ENCODE results near the gene NOP56.
"Not testable (repeated sequence)": the region's sequence is repeated elsewhere in the genome, so short reads cannot be mapped to it uniquely, and the experiment has no call there.

The NOP56 gene

DNA sequence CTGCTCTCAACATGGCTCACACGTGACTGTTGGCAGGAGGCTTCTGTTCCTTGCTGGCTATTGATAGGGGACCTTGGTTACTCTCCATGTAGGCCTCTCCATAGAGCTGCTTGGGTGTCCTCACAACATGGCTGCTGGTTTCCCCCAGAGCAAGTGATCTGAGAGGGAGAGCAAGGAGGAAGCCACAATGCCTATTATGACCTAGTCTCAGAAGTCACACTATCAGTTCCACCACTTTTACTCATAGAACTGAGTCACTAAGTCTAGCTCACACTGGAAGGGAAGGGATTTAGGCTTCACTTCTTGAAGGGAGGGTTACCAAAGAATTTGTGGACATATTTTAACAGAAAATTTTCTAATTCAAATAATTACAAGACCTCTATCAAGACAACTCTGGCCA is 8.7 kb upstream of the NOP56 start:
- DNase-seq, result no peak

DNA sequence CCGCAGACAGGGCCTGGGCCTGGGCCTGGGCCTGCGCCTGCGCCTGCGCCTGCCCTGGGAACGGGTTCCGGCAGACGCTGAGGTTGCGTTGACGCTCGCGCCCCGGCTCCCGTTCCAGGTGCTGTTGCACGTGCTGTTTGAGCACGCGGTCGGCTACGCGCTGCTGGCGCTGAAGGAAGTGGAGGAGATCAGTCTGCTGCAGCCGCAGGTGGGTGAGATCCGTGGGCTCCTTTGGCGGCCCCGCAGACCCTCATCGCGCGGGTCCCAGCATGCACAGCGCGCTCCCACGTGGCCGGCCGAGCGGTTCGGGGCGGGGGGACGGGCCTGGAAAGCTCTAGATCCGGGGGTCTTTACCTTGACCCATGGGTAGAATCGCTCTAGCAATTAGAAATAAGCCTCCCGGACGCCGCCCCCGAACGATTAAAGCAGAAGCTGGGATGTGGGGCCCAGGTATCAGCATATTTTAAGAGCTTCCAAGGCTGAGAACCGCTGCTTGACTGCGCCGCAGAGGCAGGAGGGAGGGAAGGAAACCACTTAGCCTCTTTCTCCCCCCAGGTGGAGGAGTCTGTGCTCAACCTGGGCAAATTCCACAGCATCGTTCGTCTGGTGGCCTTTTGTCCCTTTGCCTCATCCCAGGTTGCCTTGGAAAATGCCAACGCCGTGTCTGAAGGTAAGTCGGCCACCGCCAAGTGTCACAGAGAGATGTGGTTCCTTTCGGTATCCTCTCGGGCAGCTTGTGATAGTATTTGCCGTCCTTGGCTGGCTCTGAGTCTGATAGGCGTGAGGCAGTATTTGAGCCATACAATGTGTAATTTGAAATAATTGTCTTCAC is 508 bp downstream of the NOP56 start:
- peak; percentile 82 for DNase-seq

DNA sequence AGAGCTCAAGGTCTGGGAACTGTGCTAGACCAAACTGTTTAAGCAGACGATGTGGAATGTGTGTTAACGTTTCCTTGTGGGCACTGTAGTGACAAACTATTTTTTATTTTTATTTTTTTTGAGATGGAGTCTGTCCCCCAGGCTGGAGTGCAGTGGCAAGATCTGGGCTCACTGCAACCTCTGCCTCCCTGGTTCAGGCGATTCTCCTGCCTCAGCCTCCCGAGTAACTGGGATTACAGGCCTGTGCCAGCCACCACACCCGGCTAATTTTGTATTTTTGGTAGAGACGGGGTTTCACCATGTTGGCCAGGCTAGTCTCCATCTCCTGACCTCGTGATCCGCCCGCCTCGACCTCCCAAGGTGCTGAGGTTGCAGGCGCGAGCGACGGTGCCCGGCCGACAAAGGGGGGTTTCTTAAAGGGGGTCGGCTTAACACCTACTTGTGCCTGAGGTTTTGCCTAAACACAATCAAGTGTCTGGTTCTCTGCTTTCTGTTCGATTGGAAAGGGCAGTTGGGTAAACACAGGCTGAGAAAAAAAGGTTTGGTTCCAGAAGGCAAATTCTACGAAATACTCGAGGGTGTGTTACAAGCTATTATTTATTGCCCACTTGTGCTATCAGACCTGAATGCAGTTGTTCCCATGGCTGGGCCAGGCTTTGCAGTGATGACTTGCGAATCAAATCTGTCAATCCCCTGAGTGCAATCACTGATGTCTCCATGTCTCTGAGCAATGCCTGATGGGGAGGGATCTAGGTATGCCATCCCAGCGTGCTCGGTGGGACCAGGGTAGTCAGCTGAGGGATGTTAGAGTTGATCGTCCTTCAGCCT is 1.3 kb downstream of the NOP56 start:
- peak; percentile 17 for DNase-seq

DNA sequence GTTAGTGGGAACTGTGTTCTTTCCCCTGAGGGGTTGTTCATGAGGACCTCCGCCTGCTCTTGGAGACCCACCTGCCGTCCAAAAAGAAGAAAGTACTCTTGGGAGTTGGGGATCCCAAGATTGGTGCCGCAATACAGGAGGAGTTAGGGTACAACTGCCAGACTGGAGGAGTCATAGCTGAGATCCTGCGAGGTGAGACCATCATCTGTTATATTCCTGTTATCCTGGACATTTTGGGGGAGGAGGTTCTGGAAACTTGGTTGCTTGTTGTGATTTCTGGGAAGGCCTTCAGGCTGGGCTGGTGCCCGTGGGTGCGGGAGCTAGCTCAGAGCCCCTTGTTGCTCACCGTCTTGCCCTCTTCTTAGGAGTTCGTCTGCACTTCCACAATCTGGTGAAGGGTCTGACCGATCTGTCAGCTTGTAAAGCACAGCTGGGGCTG is 2.0 kb downstream of the NOP56 start:
- no peak for DNase-seq

DNA sequence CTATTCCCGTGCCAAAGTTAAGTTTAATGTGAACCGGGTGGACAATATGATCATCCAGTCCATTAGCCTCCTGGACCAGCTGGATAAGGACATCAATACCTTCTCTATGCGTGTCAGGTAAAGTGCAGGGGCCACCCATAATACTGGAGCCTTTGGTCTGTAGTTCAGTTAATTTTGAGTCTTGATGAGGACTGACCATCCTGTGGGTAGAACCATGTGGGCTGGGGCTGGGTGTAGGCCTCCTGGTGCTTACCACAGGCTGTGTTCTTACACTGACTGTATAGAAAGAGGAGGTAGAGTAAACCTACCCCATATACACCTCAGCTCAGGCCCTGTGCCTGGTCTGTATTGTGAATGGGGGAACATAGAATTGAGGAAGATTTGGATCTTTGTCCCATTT is 2.4 kb downstream of the NOP56 start:
- DNase-seq, result no peak

DNA sequence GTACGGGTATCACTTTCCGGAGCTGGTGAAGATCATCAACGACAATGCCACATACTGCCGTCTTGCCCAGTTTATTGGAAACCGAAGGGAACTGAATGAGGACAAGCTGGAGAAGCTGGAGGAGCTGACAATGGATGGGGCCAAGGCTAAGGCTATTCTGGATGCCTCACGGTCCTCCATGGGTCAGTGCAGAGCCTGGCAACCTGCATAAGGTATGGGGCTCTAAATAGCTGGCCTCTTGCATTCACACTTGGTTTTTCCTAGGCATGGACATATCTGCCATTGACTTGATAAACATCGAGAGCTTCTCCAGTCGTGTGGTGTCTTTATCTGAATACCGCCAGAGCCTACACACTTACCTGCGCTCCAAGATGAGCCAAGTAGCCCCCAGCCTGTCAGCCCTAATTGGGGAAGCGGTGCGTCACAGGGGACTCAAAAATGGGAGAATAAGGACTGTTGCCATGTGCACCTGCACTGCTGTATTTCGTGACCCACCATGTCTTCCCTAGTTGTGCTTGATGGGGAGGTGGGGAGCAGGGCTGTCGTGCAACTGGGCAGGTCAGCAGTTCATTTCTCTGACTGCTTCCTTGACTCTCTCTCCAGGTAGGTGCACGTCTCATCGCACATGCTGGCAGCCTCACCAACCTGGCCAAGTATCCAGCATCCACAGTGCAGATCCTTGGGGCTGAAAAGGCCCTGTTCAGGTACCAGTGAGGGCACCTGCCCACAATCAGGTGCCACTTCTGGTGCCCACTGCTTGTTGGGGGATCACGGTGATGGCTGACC is 3.1 kb downstream of the NOP56 start:
- DNase-seq, result no peak

DNA sequence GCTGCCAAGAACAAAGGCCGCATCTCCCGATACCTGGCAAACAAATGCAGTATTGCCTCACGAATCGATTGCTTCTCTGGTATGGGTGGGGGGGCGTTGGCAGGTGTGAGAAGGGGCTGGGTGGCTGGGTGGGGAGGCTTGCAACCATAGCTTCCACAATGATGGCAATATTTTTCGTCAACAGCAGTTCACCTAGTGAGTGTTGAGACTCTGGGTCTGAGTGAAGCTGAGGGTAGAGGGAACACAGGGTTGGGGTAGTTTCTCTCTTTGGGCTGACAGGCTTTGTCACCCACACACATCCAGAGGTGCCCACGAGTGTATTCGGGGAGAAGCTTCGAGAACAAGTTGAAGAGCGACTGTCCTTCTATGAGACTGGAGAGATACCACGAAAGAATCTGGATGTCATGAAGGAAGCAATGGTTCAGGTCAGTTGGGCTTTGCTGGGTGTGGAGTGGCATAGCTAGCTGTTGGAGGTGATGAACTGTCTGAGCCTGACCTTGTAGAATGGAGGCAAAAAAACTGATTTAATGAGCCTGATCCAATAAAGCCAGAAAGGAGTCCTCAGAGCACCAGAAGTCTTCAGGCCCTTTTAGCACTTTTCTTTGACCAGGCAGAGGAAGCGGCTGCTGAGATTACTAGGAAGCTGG is 4.2 kb downstream of the NOP56 start:
- DNase-seq, result no peak

DNA sequence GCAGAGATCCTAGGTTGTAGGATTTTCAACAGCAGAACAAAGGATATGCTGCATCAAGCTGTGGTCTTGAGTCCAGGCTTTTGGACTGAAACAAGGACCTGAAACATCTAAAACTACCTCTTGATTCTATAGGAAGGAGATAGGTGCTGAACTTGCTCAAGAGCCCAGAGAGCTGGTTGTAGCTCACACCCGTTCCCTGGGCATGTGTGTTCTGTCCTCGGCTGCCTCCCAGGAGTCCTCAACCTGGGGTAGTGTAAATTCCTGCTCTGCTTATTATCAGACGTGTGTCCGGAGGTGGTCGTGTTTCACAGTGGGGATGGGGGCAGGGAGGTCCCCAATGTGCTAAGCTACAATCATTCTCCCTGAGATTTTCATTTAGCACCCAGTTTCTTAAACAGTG is 4.8 kb downstream of the NOP56 start:
- no peak for DNase-seq

DNA sequence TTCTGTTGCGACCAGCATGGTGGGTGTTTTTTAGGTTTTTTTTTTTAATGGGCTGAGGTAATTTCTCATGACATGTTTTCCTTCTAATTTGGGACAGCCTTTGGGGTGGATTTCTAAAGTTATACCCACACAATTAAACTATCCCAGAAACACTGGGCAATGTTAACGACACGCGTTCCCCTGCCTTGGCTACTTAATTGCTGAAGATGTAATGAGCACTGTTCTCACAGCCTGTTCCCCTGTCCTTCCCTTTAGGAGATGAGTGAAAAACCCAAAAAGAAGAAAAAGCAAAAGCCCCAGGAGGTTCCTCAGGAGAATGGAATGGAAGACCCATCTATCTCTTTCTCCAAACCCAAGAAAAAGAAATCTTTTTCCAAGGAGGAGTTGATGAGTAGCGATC is 5.2 kb downstream of the NOP56 start:
- DNase-seq, result no peak

DNA sequence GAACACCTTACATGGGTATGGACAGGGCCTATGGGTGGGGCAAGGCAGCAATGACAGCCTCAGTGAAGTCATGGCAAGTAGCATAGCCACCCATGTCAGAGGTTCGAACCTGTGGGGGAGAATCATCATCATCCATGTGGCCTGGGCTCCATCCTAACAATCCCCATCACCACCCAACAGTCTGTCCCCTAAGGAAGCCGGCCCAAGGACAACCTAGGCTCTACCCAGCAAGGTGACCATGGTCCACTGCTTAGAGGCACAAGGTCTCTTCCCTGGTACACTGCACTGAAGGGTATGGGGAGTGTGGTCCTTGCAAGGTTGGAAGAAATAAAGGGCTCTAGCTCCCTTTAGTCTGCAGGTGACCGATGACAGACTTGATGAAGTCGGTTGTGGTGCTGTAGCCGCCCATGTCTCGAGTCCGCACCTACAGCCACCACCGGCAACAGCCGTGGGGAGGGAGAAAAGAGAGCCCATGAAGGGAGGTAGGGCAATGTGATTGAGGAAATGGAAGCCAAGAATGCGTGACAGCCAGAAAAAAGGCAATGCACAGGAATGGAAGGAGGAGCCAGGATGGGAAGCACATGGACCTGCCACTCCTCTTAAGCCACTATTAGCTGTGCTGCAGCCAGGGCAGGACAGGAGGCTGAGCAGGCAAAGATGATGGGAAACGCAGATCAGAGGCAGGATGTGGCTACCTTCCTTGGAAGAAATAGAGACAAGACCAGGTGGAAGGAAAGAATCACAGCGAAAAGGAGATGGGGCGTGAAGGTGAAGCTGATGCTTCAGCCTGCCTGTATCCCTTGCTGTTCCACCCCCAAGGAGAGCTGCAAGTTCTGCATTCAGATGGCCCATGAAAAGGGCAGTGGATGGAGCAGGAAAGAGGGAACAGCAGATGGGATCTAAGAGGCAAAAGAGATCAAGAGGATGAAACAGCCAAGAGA is 6.3 kb downstream of the NOP56 start:
- DNase-seq, result no peak

DNA sequence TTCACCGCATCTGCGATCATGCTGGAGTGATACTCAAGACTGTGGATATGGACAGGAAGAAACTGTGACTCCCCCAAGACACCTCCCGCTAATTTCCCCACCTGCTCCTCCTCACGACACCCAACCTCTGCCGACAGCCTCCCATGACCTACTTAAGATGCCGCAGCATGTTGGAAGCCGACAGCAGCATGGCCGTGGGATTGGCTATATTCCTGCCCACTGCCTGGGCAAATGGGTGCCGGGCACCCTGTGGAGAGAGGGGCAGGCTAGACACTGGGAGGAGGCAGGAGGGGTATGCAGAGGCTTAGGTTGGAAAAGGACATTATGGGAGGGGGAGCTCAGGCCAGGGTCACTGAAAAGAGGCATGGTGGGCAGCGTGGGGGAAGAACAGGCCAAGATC is 7.1 kb downstream of the NOP56 start:
- DNase-seq, result no peak

DNA sequence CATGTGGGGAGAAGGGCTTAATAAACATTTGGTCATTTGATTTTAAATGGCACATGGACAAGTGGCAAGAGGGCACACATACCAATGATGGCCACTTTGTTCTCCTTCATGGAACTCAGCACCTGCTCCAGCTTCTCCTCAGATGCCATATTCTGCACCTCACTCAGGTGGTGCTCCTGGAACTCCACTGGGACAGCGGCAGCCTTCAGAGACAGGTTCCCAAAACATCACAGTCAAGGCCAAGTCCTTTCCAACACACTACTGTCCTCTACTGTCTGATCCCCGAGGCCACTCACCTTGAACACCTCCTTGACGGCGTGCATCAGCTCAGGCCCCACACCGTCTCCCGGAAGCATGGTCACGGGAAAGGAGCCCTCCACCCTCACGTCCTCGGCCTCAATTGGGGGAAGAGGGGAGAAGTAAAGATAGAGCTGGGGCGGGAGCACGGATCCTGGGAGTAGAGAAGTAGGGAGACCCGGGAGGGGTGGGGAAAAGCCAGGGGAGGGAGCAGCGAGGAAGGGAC is 11.0 kb downstream of the NOP56 start:
- no peak for DNase-seq

DNA sequence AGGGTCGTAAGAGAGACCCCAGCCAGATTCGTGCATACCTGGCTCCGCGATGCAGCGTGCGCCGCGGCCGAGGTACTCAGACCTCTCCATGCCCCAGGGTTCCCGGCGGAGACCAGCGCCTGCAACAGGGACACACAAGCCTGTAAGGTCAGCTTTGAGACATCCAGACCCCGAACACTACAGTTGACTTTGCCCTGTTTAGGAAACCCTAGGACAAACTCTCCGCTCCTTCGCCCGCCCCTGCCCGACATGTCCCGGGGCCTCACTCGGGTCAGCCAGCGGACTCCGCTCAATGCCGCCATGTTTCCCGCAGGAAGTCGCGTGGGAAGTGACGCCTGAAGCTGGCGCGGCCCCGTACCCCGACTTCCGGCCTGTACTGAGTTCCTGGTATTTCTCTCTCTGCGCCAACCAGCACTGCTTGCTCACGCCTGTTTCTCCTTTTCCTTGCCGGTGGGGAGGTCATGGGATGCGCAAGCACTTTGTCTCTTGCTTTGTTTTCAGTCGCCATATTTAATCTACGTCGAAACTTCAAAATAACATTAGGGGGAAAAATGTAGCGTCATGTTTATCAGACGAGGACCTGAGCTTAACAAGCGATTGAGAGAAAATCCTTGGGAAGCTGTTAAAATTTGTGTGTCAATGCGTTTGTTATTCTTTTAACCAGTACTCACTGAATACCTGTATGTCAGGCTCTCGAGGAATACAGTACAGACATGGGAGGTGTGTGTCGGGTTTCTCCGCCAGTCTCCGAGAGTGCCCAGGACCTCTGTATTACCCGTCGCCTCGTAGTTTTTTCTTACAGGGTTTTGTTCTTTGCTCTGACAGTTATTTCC is 11.7 kb downstream of the NOP56 start, which contains the start of gene IDH3B:
Gene IDH3B (minus strand): TSS at position 330 of the 833 bp plus-strand sequence. CDS start 28 bp downstream, at position 302.
- DNase-seq, result peak; percentile 97

DNA sequence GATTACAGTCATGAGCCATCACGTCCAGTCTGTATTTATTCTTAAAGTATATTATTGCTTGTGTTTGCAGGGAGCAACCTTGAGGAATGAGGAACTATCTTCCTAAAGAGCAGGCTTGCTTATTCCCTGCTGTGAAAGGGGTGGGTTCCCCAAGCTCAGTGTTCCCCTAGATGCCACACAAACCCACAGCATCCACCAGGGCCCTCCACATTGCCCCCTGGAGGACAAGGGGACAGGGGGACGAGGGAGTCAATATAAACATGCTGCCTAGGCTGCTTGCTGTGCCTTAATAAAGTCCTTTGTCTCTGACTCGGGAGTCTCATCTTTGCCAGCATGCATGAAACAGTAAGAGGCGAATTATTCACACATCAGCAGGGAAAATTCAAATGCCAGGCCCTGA is 19.5 kb downstream of the NOP56 start:
- DNase-seq, result peak; percentile 50

DNA sequence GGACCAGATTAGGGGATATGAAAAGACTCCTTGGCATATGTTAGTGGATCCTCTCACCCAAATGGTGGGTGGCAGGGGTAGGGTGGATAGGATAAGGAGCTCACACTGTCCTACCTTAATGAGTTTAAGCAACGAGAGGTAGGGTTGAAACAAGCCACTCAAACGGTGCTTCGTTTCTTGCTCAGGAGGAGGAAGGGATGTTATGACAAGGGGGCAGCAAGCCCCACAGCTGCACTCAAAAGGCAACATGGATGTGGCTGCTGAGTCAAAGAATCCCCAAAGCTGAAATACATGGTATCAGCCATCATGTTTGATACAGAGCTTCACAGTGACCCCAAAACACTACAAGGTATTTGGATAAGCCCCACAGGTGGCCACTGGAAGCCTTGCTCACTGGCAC is 20.0 kb downstream of the NOP56 start:
- no peak for DNase-seq

DNA sequence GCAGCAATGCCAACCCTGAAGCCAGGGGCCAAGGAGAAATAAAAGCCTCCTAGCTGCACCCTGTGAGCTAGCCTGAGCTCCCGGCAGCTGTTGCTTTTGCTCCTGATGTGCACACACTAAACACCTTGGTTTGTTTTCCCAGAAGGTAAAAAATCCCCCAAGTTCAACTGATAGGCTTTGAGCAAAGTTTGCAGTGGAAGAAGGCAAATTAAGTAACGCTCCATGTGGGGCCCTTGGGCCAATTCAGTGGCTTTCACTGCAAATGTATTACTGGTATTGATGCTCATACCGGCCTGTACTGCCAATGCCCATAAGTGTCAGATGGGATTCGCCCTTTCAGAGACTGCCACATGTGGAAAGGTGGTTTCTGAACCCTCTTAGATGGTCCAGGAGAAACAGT is 21.0 kb downstream of the NOP56 start:
- no peak for DNase-seq

DNA sequence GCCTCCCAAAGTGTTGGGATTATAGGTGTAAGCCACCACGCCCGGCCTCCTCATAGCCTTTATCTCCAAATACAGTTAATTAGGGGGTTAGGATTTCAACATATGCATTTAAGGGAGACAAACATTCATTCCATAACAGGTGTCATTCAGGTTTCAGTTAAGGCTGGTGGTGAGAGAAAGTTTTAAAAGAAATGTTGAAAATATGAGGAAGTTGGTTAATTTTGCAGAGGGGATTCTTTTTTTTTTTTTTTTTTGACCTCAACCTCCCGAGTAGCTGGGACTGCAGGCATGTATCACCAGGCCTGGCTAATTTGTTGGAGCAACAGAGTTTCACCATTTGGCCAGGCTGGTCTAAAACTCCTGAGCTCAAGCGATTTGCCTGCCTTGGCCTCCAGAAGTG is 27.6 kb downstream of the NOP56 start:
- DNase-seq, result no peak

DNA sequence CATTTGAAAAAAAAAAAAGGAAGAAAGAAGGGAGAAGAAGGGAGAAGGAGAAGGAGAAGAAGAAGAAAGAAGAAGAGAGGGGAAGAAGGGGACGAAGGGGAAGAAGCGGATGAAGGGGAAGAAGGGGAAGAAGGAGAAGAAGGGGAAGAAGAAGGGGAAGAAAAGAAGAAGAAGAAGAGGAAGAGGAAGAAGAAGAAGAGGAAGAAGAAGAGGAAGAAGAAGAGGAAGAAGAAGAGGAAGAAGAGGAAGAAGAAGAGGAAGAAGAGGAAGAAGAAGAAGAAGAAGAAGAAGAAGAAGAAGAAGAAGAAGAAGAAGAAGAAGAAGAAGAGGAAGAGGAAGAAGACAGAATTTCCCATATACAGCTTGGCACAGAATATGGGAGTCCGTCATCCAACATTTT is 29.6 kb downstream of the NOP56 start:
- DNase-seq, result not testable (repeated sequence)

DNA sequence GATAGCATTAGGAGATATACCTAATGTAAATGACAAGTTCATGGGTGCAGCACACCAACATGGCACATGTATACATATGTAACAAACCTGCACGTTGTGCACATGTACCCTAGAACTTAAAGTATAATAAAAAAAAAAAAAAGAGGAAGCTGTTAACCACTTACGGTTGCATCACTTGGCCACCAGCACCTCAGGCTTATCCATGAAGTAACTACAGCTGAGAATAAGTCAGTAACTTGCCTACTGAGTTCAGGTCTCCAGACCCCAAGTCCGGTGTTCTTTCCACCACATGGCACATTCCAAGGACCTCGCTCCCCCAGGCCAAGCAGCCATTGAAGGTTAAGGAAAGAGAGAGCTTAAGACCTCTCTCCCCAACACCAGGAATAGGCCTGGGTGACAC is 32.4 kb downstream of the NOP56 start:
- DNase-seq, result peak; percentile 91

DNA sequence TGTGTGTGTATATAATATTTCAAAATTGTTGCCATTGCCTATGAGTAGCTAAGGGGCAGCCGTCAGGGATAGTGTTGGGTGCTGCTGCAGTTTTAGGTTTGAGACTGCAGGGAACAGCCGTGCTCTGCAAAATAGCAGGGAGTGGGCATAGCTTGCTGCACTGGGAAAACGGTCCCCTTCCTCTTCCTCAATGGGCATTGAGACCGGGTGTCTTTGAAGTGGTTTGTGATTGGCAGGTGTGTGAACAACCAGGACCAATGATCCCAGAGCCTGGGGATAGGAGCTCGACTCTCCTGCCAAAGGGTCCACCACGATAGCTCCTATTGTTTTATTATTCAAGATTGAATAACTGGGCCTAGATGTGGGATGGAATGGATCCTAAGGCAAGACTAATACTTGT is 35.1 kb downstream of the NOP56 start:
- no peak for DNase-seq
